Measurements from ENCODE around the gene COL1A1. TPM values are rescaled to one million over a fixed set of nuclear protein-coding genes. Genes with fewer than 3 reads are reported as not detected.

COL1A1 gene
- polyA plus RNA-seq, 1 experiment = 1,356 TPM

DNA sequence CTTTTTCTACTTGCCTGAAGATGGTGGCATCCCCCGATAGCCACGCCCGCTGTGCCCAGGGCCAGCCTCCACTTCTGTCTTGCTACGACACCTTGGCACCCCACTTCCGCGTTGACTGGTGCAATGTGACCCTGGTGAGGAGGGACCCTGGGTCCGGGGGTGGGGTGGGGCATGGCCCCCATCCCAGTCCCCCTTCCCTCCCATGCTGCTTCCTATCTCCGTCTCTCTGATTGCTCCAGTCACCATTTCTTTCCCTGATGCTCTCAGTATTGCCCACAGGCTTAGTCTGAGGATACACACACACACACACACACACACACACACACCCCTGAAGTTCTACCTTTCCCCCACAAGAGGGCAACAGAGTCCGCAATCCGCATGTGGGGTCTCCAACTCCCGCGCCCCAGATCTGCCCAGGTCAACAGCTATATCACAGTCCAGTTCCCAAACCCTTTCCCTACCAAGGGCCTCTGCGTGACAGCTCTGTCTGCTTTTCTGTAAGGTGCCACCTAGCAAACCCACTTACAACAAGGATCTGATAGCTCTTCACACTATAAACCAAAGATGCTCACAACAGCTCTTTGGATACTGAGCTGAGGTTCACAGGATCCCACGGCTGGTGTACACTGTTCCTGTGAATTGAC is 32.2 kb downstream of the COL1A1 start:
- TF ChIP-seq, protein P1, sequence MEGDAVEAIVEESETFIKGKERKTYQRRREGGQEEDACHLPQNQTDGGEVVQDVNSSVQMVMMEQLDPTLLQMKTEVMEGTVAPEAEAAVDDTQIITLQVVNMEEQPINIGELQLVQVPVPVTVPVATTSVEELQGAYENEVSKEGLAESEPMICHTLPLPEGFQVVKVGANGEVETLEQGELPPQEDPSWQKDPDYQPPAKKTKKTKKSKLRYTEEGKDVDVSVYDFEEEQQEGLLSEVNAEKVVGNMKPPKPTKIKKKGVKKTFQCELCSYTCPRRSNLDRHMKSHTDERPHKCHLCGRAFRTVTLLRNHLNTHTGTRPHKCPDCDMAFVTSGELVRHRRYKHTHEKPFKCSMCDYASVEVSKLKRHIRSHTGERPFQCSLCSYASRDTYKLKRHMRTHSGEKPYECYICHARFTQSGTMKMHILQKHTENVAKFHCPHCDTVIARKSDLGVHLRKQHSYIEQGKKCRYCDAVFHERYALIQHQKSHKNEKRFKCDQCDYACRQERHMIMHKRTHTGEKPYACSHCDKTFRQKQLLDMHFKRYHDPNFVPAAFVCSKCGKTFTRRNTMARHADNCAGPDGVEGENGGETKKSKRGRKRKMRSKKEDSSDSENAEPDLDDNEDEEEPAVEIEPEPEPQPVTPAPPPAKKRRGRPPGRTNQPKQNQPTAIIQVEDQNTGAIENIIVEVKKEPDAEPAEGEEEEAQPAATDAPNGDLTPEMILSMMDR (IDR thresholded peaks at IDR 0.05; ENCODE audit: low read depth, low read length) = peak; percentile 98
- POLR2A ChIA-PET = interaction anchor here (0.5 to 3.1 kb wide), 9 partner anchors 8 to 130 kb away, joined by 3 to 15 read pairs (median 6); partner anchors contain the start of gene COL1A1
- Histone ChIP-seq H3K27ac (ENCODE audit: low read depth, low read length) (no peak overlapping the region), H3K9me3 (ENCODE audit: control insufficient read depth, insufficient read depth, low read length) (no peaks in the 10 kb centered on the region; the same call in 1 of the 2 replicates), H3K4me3 (ENCODE audit: low read depth, low read length) (no peak overlapping the region), H3K27me3 (ENCODE audit: control insufficient read depth, insufficient read depth, low read length) (no peaks in the 10 kb centered on the region)
- CTCF ChIA-PET = interaction anchor here (0.5 to 3.5 kb wide), 34 partner anchors 8 to 301 kb away, joined by 3 to 116 read pairs (median 4); partner anchors contain the start of genes COL1A1 and TMEM92
- no peak for DNase-seq (ENCODE audit: low read depth, low spot score)

DNA sequence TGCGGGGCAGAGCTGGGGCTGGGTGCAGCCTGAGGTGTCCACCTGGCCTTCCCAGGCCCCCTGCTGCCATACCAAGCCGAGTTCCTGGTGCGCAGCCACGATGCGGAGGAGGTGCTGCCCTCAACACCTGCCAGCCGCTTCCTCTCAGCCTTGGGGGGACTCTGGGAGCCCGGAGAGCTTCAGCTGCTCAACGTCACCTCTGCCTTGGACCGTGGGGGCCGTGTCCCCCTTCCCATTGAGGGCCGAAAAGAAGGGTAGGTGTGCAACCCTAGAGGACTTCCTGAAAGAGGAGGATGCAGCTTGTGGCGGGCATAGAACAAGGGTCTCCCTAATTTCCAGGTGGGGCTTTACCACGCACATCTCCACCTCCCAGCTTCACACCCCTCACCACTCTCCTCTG is 33.1 kb downstream of the COL1A1 start:
- CTCF ChIA-PET = interaction anchor here (0.7 to 3.5 kb wide), 5 partner anchors 74 to 129 kb away, joined by 4 to 116 read pairs (median 9); no protein-coding TSS in a partner anchor
- Histone ChIP-seq H3K27ac (ENCODE audit: low read depth, low read length) (no peak overlapping the region), H3K4me3 (ENCODE audit: low read depth, low read length) (no peak overlapping the region), H3K9me3 (ENCODE audit: control insufficient read depth, insufficient read depth, low read length) (no peaks in the 10 kb centered on the region; the same call in 1 of the 2 replicates), H3K27me3 (ENCODE audit: control insufficient read depth, insufficient read depth, low read length) (no peaks in the 10 kb centered on the region)
- TF ChIP-seq, protein P1 (IDR thresholded peaks at IDR 0.05; ENCODE audit: low read depth, low read length) = no peak
- no peak for DNase-seq (ENCODE audit: low read depth, low spot score)
- POLR2A ChIA-PET = no interaction called here

DNA sequence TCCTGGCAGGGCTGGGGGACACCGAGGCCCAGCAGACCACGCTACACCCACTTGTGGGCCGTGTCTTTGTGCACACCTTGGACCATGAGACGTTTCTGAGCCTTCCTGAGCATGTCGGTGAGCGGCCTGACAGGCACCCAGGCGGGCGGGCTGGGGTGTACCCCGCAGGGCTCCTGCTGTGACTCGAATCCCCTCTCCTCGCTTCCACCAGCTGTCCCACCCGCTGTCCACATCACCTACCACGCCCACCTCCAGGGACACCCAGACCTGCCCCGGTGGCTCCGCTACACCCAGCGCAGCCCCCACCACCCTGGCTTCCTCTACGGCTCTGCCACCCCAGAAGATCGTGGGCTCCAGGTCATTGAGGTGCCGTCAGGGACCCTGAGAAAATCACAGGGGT is 34.1 kb downstream of the COL1A1 start:
- Histone ChIP-seq H3K4me3 (ENCODE audit: low read depth, low read length) (no peak overlapping the region), H3K9me3 (ENCODE audit: control insufficient read depth, insufficient read depth, low read length) (no peaks in the 10 kb centered on the region; the same call in 1 of the 2 replicates), H3K27me3 (ENCODE audit: control insufficient read depth, insufficient read depth, low read length) (no peaks in the 10 kb centered on the region), H3K27ac (ENCODE audit: low read depth, low read length) (no peak overlapping the region)
- TF ChIP-seq, protein P1 (IDR thresholded peaks at IDR 0.05; ENCODE audit: low read depth, low read length) = no peak
- DNase-seq (ENCODE audit: low read depth, low spot score) = no peak
- POLR2A ChIA-PET = interaction anchor here (3.2 kb wide), 1 partner anchor 34 kb away, joined by 10 read pairs; the partner anchor contains the start of gene COL1A1
- CTCF ChIA-PET = interaction anchor here (1.3 to 3.3 kb wide), 2 partner anchors 73 to 125 kb away, joined by 4 to 9 read pairs; no protein-coding TSS in a partner anchor

DNA sequence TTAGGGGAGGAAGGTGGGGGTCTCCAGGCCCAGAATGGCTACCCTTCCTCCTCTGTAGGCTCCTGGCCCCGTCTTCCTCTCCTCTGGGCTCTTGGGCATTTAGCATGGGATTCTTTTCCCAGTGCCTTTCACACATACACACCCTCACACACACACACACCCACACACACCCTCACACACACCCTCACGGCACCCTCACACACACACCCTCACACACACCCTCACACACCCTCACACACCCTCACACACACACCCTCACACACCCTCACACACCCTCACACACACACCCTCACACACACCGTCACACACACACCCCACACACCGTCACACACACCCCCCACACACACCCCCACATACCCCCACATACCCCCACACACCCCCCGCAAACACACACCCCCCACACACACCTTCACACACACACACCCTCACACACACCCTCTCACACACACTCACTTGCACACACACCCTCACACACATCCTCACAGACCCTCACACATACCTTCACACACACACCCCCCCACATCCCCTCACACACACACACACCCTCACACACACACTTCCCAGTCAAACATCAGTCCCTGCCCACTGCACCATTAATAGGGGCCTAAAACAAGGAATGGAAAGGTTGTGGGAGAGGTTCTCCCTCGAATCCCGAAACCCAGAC is 34.8 kb downstream of the COL1A1 start:
- TF ChIP-seq, protein P1 (IDR thresholded peaks at IDR 0.05; ENCODE audit: low read depth, low read length) = no peak
- Histone ChIP-seq H3K9me3 (ENCODE audit: control insufficient read depth, insufficient read depth, low read length) (no peaks in the 10 kb centered on the region; the same call in 1 of the 2 replicates), H3K4me3 (ENCODE audit: low read depth, low read length) (no peak overlapping the region), H3K27me3 (ENCODE audit: control insufficient read depth, insufficient read depth, low read length) (no peaks in the 10 kb centered on the region), H3K27ac (ENCODE audit: low read depth, low read length) (no peak overlapping the region)
- CTCF ChIA-PET = interaction anchor here (3.3 kb wide), 1 partner anchor 72 kb away, joined by 9 read pairs; no protein-coding TSS in a partner anchor
- no peak for DNase-seq (ENCODE audit: low read depth, low spot score)
- POLR2A ChIA-PET = interaction anchor here (0.9 to 3.2 kb wide), 3 partner anchors 12 to 35 kb away, joined by 3 to 10 read pairs (median 4); partner anchors contain the start of gene COL1A1

Data from AG04450 (cell line).